Type B pancreatic cell (in vitro differentiated cells): ENCODE data around the gene INS. TPM values are rescaled to one million over a fixed set of nuclear protein-coding genes. Genes with fewer than 3 reads are reported as not detected.

Experiments used
- DNase-seq: peaks from one replicate; pipeline ENCODE4 v3.0.0; 2021; ENCODE audit warnings: mixed read lengths; ENCODE audit not compliant: unreplicated experiment; ENCODE audit errors: extremely low spot score
- H3K27ac Mint-ChIP-seq: 2 replicates; pipeline ENCODE4 v1.8.0; 2021; ENCODE audit warnings: mild to moderate bottlenecking, mixed read lengths
- H3K27me3 Mint-ChIP-seq: 2 replicates; pipeline ENCODE4 v1.8.0; 2021; ENCODE audit warnings: mixed read lengths
- H3K36me3 Mint-ChIP-seq: 2 replicates; pipeline ENCODE4 v1.8.0; 2021; ENCODE audit warnings: mixed read lengths
- H3K4me1 Mint-ChIP-seq: one replicate; pipeline ENCODE4 v1.8.0; 2021; ENCODE audit warnings: mixed read lengths; ENCODE audit not compliant: unreplicated experiment
- H3K4me3 Mint-ChIP-seq: 2 replicates; pipeline ENCODE4 v1.8.0; 2021; ENCODE audit warnings: mild to moderate bottlenecking, mixed read lengths
- H3K9me3 Mint-ChIP-seq: 2 replicates; pipeline ENCODE4 v1.8.0; 2021; ENCODE audit warnings: mixed read lengths
- CTCF ChIP-seq: fragments of 200-600 bp; sonication (generic); conservative IDR thresholded peaks from 2 replicates; pipeline ENCODE4 v1.5.0; 2021; ENCODE audit warnings: antibody characterized with exemption, mild to moderate bottlenecking
- total RNA-seq: library from RNA; stranded (reverse); gene quantifications from 2 replicates; pipeline ENCODE4 v1.2.1, GENCODE V29; 2021; ENCODE audit warnings: low replicate concordance

INS gene
- total RNA-seq, 1 donor from 2014 or later: 1,584 TPM

GRCh38 chr11:2207773-2208621 is 47.0 kb upstream of the INS start:
- no peaks in the 10 kb centered on the region for H3K27me3 Mint-ChIP-seq
- no peaks in the 10 kb centered on the region for H3K9me3 Mint-ChIP-seq
- no peaks in the 10 kb centered on the region for H3K36me3 Mint-ChIP-seq
- peaks cover 15% of the 10 kb centered on the region for H3K4me1 Mint-ChIP-seq
- H3K27ac Mint-ChIP-seq: peak overlapping the region; percentile 59
- TF ChIP-seq CTCF: no peak
- no peak overlapping the region for H3K4me3 Mint-ChIP-seq
- peak; percentile 58 for DNase-seq

- Mint-ChIP-seq H3K4me3 (no peak overlapping the region), H3K4me1 (peaks cover 11% of the 10 kb centered on the region), H3K27ac (no peak overlapping the region), H3K36me3 (no peaks in the 10 kb centered on the region), H3K9me3 (no peaks in the 10 kb centered on the region), H3K27me3 (no peaks in the 10 kb centered on the region)
- DNase-seq: peak; percentile 44
- TF ChIP-seq CTCF: no peak
Observed at GRCh38 chr11:2207212-2207611, 46.2 kb upstream of the INS start.

GRCh38 chr11:2205981-2206690 is 45.1 kb upstream of the INS start:
- Mint-ChIP-seq H3K9me3 (peaks cover under 1% of the 10 kb centered on the region), H3K27ac (peak overlapping the region; percentile 53), H3K4me1 (peaks cover 5% of the 10 kb centered on the region), H3K27me3 (no peaks in the 10 kb centered on the region), H3K36me3 (no peaks in the 10 kb centered on the region), H3K4me3 (no peak overlapping the region)
- DNase-seq: peak; percentile 59
- no peak for TF ChIP-seq CTCF

- Mint-ChIP-seq H3K27ac (no peak overlapping the region), H3K27me3 (no peaks in the 10 kb centered on the region), H3K9me3 (peaks cover 5% of the 10 kb centered on the region), H3K4me1 (peaks cover 4% of the 10 kb centered on the region), H3K36me3 (no peaks in the 10 kb centered on the region), H3K4me3 (no peak overlapping the region)
- no peak for TF ChIP-seq CTCF
- peak; percentile 22 for DNase-seq
Observed at GRCh38 chr11:2205214-2205720, 44.3 kb upstream of the INS start.

- Mint-ChIP-seq H3K27ac (no peak overlapping the region), H3K27me3 (no peaks in the 10 kb centered on the region), H3K4me3 (no peak overlapping the region), H3K4me1 (peaks cover 4% of the 10 kb centered on the region), H3K9me3 (peaks cover 5% of the 10 kb centered on the region), H3K36me3 (no peaks in the 10 kb centered on the region)
- TF ChIP-seq CTCF: no peak
- DNase-seq: peak; percentile 68
Observed at GRCh38 chr11:2204361-2205213, 43.6 kb upstream of the INS start.
